Measurements from ENCODE around the gene ACER2. TPM values are rescaled to one million over a fixed set of nuclear protein-coding genes. Genes with fewer than 3 reads are reported as not detected.

ACER2 gene
- total RNA-seq, 1 experiment from 2014 or later = 8.8 TPM

GRCh38 chr9:19481121-19481870 lies 72.5 kb downstream of the ACER2 start:
- CTCF ChIA-PET = interaction anchor here (1.0 to 2.8 kb wide), 4 partner anchors 10 to 441 kb away, joined by 3 to 25 read pairs (median 4); no protein-coding TSS in a partner anchor
- H3K9me3 Mint-ChIP-seq = peaks cover 4% of the 10 kb centered on the region; the same call in 1 of the 2 replicates
- no peak overlapping the region for H3K4me3 Mint-ChIP-seq
- H3K27ac Mint-ChIP-seq = no peak overlapping the region
- TF ChIP-seq ZSCAN18 (CRISPR knock-in tag; IDR thresholded peaks at IDR 0.05) (no peak), ZNF317 (CRISPR knock-in tag; IDR thresholded peaks at IDR 0.05; ENCODE audit: borderline replicate concordance, low read depth) (no peak), ATF1 (CRISPR knock-in tag; IDR thresholded peaks at IDR 0.05) (no peak), MLX (CRISPR knock-in tag; IDR thresholded peaks at IDR 0.05) (no peak), GTF2I (CRISPR knock-in tag; conservative IDR thresholded peaks at IDR 0.05) (no peak), ARID4B (CRISPR knock-in tag; IDR thresholded peaks at IDR 0.05; ENCODE audit: borderline replicate concordance) (no peak), PRRX2 (CRISPR knock-in tag; IDR thresholded peaks at IDR 0.05) (no peak), NR1H2 (CRISPR knock-in tag; IDR thresholded peaks at IDR 0.05) (no peak)
- ATAC-seq (no peak), DNase-seq (ENCODE audit: low spot score) (no peak)
- no peaks in the 10 kb centered on the region for H3K4me1 Mint-ChIP-seq
- POLR2A ChIA-PET = no interaction called here
- no peaks in the 10 kb centered on the region for H3K36me3 Mint-ChIP-seq
- no peaks in the 10 kb centered on the region for H3K27me3 Mint-ChIP-seq (ENCODE audit: low read depth)

GRCh38 chr9:19481971-19482404 lies 73.2 kb downstream of the ACER2 start:
- no peaks in the 10 kb centered on the region for H3K36me3 Mint-ChIP-seq
- no peaks in the 10 kb centered on the region for H3K4me1 Mint-ChIP-seq
- DNase-seq (ENCODE audit: low spot score) = no peak
- peaks cover 4% of the 10 kb centered on the region; the same call in 1 of the 2 replicates for H3K9me3 Mint-ChIP-seq
- no peak overlapping the region for H3K27ac Mint-ChIP-seq
- ATAC-seq = peak; percentile 50; the same call in 1 of the 2 replicates
- no peaks in the 10 kb centered on the region for H3K27me3 Mint-ChIP-seq (ENCODE audit: low read depth)
- H3K4me3 Mint-ChIP-seq = no peak overlapping the region
- ChIA-PET POLR2A (no interaction called here), CTCF (interaction anchor here (1.0 to 2.8 kb wide), 4 partner anchors 11 to 441 kb away, joined by 3 to 25 read pairs (median 4); no protein-coding TSS in a partner anchor)
- no peak for TF ChIP-seq MLX (CRISPR knock-in tag; IDR thresholded peaks at IDR 0.05)

- Mint-ChIP-seq H3K27ac (no peak overlapping the region), H3K36me3 (no peaks in the 10 kb centered on the region), H3K4me1 (no peaks in the 10 kb centered on the region), H3K27me3 (ENCODE audit: low read depth) (no peaks in the 10 kb centered on the region; the same call in 1 of the 2 replicates), H3K9me3 (peaks cover 4% of the 10 kb centered on the region; the same call in 1 of the 2 replicates), H3K4me3 (no peak overlapping the region)
- POLR2A ChIA-PET = no interaction called here
- DNase-seq (ENCODE audit: low spot score) (no peak), ATAC-seq (no peak)
- CTCF ChIA-PET = interaction anchor here (1.1 to 1.8 kb wide), 2 partner anchors 13 to 20 kb away, joined by 3 to 5 read pairs; no protein-coding TSS in a partner anchor
- TF ChIP-seq SP1 (CRISPR knock-in tag; conservative IDR thresholded peaks at IDR 0.05) (no peak), ARID4B (CRISPR knock-in tag; IDR thresholded peaks at IDR 0.05; ENCODE audit: borderline replicate concordance) (no peak), ZNF138 (CRISPR knock-in tag; conservative IDR thresholded peaks at IDR 0.05) (no peak), CDX4 (CRISPR knock-in tag; IDR thresholded peaks at IDR 0.05; ENCODE audit: borderline replicate concordance) (no peak), GRHL2 (CRISPR knock-in tag; IDR thresholded peaks at IDR 0.05; ENCODE audit: insufficient replicate concordance, severe bottlenecking) (no peak), ZMAT4 (CRISPR knock-in tag; IDR thresholded peaks at IDR 0.05) (no peak), TEAD1 (CRISPR knock-in tag; IDR thresholded peaks at IDR 0.05) (no peak), RORB (CRISPR knock-in tag; IDR thresholded peaks at IDR 0.05) (no peak), IRF2 (CRISPR knock-in tag; IDR thresholded peaks at IDR 0.05; ENCODE audit: borderline replicate concordance, low read depth) (no peak), FOXK1 (CRISPR knock-in tag; IDR thresholded peaks at IDR 0.05) (no peak), PRRX2 (CRISPR knock-in tag; IDR thresholded peaks at IDR 0.05) (no peak)
Observed at GRCh38 chr9:19484699-19485098, 75.9 kb downstream of the ACER2 start.
